GM12864 (cell line): Measurements from ENCODE around the gene DPYD.

Source experiments
- DNase-seq: peaks from one replicate; pipeline ENCODE4 v3.0.0-alpha.2; 2011; ENCODE audit warnings: low read depth
- H3K4me3 ChIP-seq: 2 replicates; pipeline ENCODE4 v1.5.1; 2011; ENCODE audit warnings: mild to moderate bottlenecking, low read depth, low read length, control low read depth
- CTCF ChIP-seq: IDR thresholded peaks from 2 replicates; pipeline ENCODE4 v1.5.1; 2011; ENCODE audit warnings: low read depth, mild to moderate bottlenecking, moderate library complexity, low read length, control low read depth, inconsistent platforms; ENCODE audit errors: missing control alignments

The DPYD gene

DNA sequence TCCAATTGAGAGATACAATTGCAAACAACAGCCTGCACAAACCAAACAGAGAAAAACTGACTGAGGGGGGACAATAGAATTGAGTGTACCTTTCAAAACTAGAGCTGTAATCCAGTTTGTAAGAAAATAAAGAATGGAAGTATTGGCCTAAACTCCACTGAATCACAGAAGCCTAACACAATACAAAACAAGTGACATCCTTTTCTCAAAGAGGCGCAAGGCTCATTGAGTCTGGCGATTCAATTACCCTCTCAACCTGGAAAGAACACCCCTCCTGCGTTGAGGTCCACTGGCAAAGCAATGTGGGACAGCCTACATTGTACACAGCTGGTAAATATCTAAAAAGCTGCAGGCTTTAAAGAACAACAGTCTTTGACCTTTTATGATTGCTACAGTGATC lies 182.6 kb downstream of the DPYD start:
- TF ChIP-seq CTCF = no peak
- no peak for DNase-seq
- no peak overlapping the region for H3K4me3 ChIP-seq

- no peak for TF ChIP-seq CTCF
These were observed 190.6 kb downstream of the DPYD start for GRCh38 chr1:97730271-97730670.

GRCh38 chr1:97728436-97728835 lies 192.4 kb downstream of the DPYD start:
- DNase-seq = no peak
- H3K4me3 ChIP-seq = no peak overlapping the region
- no peak for TF ChIP-seq CTCF

More at GRCh38 chr1:97730271-97730670, 190.6 kb downstream of the DPYD start:
- no peak for DNase-seq
- H3K4me3 ChIP-seq = no peak overlapping the region

DNA sequence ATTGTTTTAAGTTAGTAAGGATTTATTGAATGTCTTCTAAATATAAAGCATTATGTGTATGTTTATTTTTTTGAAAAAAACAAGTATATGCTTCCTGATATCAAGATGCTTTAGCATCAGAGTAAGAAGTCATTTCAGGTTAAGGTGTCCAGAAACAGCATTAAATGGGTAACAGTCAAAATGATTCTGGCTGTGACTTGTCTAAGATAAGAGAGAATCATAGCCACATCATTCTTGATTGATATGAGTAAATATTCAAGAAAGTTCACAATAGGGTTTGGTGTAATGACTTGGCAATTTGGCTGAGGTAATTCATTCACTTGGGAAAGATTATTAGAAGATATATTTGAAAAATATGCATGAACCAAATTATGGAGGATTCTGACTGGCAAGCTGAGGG lies 193.8 kb downstream of the DPYD start:
- no peak for TF ChIP-seq CTCF
- no peak overlapping the region for H3K4me3 ChIP-seq
- DNase-seq = no peak

DNA sequence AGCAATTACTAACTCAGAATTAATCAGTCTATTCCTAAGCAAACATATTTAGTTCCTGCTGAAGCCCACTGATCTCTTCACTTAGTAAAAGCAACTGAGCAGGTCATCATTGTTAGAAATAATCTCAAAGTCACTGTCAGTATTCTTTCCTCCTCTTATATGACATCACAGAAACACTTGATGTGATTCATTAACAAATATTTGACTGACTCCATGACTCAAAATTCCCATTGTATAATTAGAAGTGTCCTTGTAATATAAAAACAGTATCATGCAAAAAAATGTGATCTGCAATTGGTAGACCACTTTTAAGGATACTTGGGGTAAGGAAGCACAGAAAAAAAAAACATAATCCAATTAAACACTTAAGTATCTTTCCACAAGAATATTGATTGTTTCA lies 194.4 kb downstream of the DPYD start:
- no peak for DNase-seq
- no peak for TF ChIP-seq CTCF
- no peak overlapping the region for H3K4me3 ChIP-seq

DNA sequence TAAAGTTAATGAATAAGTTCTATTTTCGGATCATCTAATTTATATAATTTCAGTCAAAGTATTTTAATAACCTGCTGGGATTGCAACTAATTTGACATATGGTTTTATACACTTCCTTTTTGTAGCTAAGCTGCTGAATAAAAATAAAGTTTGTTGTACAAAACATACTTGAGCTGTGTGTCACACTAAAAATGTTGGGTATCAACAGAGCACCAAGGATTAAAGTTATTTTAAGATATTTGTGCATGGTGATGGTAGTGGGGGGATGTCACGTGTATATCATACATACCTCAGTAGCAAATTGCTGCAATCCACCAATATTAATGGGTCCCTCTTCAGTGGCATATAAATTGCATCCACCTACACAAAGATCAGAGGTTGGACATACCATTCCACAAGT lies 199.6 kb downstream of the DPYD start:
- no peak overlapping the region for H3K4me3 ChIP-seq
- no peak for TF ChIP-seq CTCF
- no peak for DNase-seq

DNA sequence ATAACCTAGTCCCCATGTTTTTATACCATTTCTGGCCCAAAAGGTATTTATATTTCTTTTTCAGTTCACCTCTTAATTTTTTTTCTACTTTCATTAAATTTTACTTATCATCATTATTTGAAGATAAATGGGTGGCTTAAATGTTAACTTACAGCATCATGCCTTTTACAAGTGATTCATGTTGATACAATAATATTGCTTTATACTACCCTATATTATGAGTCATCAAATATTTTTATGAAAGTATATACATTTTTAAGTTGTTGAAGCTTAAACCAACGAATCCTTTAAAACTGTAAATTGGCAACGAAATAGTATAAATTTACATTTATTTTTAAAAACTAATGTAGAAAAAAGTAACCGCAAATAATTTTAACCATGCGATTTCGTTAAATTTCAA lies 207.9 kb downstream of the DPYD start:
- DNase-seq = no peak
- H3K4me3 ChIP-seq = no peak overlapping the region
- no peak for TF ChIP-seq CTCF
